ENCODE results near the gene OLFML2B.
"Not testable (repeated sequence)": the region's sequence is repeated elsewhere in the genome, so short reads cannot be mapped to it uniquely, and the experiment has no call there.

Gene OLFML2B

GRCh38 chr1:162023547-162024501 lies at the start of gene OLFML2B:
TSS of gene OLFML2B (minus strand) at chr1:162023869. CDS start at chr1:162023430, 439 bp downstream.
- DNase-seq (ENCODE audit: low read depth in 4 of 4, low spot score in 1 of 4): peak in 3 of 4 experiments; percentile 12 to 46 (median 31)

- no peak for DNase-seq (ENCODE audit: low read depth in 4 of 4, low spot score in 1 of 4)
These were observed 49.1 kb upstream of the OLFML2B start for GRCh38 chr1:162072740-162073139.

DNA sequence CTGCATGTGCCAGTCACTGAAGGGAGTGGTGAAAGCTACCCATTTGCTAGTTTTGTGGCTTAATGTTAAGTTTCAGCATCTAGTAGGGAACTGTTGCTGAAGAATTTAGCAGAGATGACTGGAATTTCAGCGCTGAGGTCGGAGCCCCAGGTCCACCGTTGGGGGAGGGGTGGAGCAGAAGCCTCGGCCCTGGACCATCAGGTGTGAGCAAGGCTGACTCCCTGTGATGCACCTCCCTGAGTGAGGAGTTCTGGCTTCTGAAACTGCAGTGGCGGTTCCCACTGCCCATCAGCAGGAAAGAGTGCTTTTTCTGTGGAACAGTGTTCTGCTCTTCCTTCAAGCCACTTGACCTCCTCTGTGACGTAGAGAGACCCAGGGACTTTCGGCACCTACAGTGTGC lies 47.2 kb upstream of the OLFML2B start:
- DNase-seq (ENCODE audit: low read depth in 4 of 4, low spot score in 1 of 4): no peak

DNA sequence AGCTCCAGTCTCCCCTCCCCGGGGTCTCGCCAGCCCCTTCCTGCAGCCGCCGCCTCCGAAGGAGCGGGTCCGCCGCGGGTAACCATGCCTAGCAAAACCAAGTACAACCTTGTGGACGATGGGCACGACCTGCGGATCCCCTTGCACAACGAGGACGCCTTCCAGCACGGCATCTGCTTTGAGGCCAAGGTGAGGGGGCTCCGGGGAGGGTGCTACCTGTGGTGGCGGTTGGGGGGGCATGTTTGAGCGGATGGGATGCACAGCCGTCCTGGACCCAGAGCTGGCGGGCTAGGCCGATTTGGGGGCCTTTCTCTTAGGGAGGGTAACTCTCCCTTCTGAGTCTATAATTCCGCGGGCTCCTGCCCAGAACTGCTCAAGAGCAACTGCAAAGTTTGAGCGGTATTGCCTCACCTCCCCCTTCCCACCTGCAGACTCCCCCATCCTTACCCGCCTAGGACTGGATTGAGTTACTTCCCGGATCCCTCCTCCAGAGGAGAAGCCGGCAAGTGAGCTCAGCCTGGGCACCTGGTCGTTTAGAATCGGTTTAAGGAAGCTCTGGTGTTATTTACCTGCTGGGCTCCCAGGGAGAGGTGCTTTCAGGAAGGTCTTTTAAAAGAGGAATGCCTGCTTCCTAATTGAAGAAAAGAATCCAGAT lies 46.6 kb upstream of the OLFML2B start:
- no peak for DNase-seq (ENCODE audit: low read depth in 4 of 4, low spot score in 1 of 4)

- peak; percentile 46 to 77 (median 60) for DNase-seq (ENCODE audit: low read depth in 4 of 4, low spot score in 1 of 4)
These were observed 45.8 kb upstream of the OLFML2B start, which contains the start of gene NOS1AP for GRCh38 chr1:162069334-162070093. TSS of gene NOS1AP (plus strand) at chr1:162069691. CDS start at chr1:162070178, 487 bp downstream.

DNA sequence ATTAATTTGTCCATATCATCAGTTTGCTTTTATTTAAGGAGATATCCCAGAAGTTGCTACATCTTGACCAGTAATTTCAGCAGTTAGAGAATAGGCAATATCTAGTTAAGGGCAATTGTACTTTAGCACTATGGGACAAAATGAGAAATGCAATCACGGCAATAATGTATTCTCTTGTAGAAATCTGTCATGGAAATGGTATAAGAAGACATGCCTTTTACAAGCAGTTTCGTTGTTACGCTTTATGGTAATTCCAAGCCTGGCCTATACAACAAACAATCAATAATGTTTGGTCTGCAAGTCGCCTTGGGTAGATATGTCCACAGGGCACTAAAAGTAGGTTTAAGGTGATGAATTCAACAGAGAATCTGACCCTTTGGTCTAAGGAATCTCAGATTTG lies 44.6 kb upstream of the OLFML2B start:
- no peak for DNase-seq (ENCODE audit: low read depth in 4 of 4, low spot score in 1 of 4)

GRCh38 chr1:162067466-162067865 lies 43.8 kb upstream of the OLFML2B start:
- DNase-seq (ENCODE audit: low read depth in 4 of 4, low spot score in 1 of 4): no peak

DNA sequence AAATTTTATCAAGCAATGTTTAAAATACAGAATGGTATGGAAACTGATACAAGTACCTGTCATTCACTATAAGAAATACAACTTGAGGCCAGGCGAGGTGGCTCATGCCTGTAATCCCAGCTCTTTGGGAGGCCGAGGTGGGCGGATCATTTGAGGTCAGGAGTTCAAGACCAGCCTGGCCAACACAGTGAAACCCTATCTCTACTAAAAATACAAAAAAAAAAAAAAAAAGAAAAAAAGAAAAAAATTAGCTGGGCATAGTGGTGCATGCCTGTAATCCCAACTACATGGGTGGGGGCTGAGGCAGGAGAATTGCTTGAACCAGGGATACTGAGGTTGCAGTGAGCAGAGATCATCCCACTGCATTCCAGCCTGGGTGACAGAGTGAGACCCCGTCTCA lies 43.2 kb upstream of the OLFML2B start:
- not testable (repeated sequence) for DNase-seq (ENCODE audit: low read depth in 4 of 4, low spot score in 1 of 4)

DNA sequence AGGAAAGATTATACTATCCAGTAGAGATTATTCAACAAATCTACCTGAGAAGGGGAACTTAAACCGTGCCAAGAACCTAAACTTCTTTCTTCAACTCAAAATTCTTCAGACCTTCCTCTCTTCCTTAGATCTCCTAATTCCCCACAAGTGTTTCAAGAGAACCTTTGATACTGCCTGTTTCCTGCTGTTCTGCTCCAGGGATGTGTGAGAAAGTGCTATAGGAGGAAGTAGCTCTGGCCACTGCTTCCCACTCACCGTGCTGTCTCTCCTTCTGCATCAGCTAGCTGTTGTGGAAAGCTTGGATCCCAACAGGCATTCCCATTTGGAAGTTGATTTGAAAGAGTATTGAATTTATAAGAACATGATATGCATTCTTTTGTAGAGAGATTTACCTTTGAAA lies 41.3 kb upstream of the OLFML2B start:
- no peak for DNase-seq (ENCODE audit: low read depth in 4 of 4, low spot score in 1 of 4)

- DNase-seq (ENCODE audit: low read depth in 4 of 4, low spot score in 1 of 4): no peak
These were observed 38.9 kb upstream of the OLFML2B start for GRCh38 chr1:162062542-162063015.

GRCh38 chr1:162060314-162060713 lies 36.6 kb upstream of the OLFML2B start:
- DNase-seq (ENCODE audit: low read depth in 4 of 4, low spot score in 1 of 4): no peak

- no peak for DNase-seq (ENCODE audit: low read depth in 4 of 4, low spot score in 1 of 4)
These were observed 36.1 kb upstream of the OLFML2B start for GRCh38 chr1:162059721-162060120.

GRCh38 chr1:162056579-162056978 lies 32.9 kb upstream of the OLFML2B start:
- DNase-seq (ENCODE audit: low read depth in 4 of 4, low spot score in 1 of 4): no peak

DNA sequence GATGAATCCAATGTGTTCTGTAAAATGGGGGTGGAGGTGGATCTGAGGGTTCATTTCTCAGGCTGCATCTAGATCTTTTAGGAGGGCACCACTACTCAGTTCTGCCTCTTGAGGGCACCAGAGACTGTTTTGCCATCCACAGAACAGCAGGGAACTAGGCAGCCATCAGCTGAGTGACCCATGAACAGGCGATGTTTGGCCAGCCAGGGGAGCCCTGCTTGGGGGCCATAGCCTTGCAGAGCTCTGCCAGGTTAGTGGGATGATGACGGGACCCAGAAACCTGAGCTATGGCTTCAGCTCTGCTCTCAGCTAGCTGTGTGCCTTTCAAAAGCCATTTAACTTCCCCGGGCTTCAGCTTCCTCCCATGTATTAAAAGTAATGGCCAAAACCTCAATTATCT lies 32.4 kb upstream of the OLFML2B start:
- DNase-seq (ENCODE audit: low read depth in 4 of 4, low spot score in 1 of 4): no peak

GRCh38 chr1:162055062-162055461 lies 31.4 kb upstream of the OLFML2B start:
- no peak for DNase-seq (ENCODE audit: low read depth in 4 of 4, low spot score in 1 of 4)

DNA sequence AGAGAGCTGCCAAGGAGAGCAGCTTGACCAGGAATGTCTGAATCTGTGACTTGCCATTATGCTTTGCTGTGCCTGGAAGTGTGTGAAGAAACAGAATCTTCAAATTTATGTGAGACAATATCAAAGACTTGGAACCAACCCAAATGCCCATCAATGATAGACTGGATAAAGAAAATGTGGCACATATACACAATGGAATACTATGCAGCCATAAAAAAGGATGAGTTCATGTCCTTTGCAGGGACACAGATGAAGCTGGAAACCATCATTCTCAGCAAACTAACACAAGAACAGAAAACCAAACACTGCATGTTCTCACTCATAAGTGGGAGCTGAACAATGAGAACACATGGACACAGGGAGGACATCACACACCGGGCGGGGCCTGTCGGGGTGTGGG lies 30.3 kb upstream of the OLFML2B start:
- DNase-seq (ENCODE audit: low read depth in 4 of 4, low spot score in 1 of 4): not testable (repeated sequence)

DNA sequence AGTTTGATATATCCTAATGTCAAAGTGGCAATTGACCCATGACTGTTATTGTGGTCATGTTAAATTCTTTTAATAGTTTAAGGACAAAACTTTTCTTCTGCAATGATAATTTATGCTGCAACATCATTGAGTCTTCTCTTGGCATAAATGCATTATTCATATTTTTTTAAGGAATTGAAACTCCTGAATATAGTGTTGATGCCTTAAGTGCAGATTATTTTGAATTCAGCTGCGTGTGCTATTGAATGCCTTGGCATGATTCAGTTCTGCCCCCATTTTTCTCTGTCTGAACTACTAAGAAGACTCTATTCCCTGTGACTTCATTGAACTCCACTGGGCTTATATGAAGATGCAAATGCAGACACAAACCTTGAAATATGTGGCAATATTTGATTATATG lies 23.3 kb upstream of the OLFML2B start:
- no peak for DNase-seq (ENCODE audit: low read depth in 4 of 4, low spot score in 1 of 4)

DNA sequence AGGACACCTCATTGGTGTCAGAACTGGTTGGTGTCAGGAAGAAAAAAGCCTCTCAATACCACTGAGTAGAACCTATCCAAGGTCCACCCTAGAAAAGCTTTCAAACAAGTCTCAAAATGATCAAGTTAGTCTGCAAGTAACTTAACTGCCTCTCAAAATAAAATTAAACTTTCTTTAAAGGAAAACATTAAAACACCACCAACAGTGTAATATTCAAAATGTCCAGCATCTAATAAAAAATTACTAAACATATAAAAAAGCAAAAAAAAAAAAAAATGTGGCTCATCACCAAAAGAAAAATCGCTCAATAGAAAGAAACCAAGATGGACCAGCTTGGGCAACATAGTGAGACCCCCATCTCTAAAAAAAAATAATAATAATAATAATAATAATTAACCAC lies 18.7 kb upstream of the OLFML2B start:
- DNase-seq (ENCODE audit: low read depth in 4 of 4, low spot score in 1 of 4): no peak

DNA sequence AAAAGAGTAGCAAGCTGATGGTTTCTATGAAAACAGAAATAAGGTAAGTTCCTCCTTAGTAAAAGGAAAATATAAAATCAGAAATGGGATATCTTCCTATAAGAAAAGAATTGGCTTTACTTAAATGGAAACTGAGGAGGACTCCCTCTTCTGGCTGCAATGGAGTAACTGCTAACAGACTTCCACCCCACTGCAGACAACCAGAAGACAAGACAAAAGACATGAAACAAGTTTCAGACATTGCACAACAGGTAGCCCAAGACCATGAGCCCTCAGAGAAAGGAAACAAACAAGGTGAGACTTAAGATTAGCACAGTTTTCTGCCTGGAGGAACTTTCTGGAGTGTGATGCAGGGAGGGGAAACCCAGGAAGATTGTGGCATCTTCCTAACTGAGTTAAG lies 17.0 kb upstream of the OLFML2B start:
- DNase-seq (ENCODE audit: low read depth in 4 of 4, low spot score in 1 of 4): no peak

DNA sequence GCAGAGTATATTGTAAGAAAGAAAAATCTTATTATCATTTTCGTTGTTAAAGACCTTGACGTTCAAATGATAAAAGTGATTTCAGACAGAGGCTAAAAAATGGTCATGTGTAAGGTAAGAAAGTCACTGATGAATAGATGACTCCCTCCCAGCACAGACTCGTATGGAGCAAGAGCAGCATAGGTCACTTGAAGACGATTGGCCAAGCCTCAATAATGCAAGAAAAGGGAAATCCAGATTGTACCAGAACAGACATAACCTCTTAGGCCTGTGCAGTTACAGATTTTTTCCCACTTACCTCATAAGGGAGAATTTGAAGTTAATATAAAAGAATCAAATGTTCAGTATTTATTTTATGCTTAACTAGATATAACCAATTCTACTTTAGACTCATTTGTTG lies 16.3 kb upstream of the OLFML2B start:
- no peak for DNase-seq (ENCODE audit: low read depth in 4 of 4, low spot score in 1 of 4)

DNA sequence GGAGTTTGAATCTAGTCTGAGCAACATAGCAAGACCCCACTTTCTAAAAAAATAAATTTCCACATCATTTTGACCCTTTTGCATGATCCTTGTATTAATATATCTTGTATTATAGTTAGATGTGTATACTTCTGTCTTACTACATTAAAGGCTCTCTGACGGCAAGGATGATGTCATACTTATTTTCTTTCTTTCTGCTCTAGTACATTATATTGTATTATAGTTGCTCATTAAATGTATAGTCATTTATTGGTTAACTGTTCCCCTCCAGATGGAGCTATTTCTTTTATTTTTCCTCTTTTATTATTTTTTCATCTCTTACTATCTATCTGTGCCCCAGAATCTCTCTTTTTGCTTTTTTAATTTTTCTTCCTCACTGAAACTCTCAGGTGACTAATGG lies 15.0 kb upstream of the OLFML2B start:
- DNase-seq (ENCODE audit: low read depth in 4 of 4, low spot score in 1 of 4): no peak

All from stimulated activated CD4-positive, alpha-beta T cell treated with anti-CD3 and anti-CD28 coated beads, Interleukin-1b, Interleukin-23, amount 100 ng/mL, for 24 hours (primary cell).